ENCODE results near the gene VGLL4.
A peak's percentile ranks its signal among the peaks of the same experiment; 100 is the strongest.

VGLL4 gene

GRCh38 chr3:11654166-11654565 is 10.5 kb upstream of the VGLL4 start:
- Histone ChIP-seq H3K9ac (no peak overlapping the region), H3K4me2 (ENCODE audit: low read length) (no peak overlapping the region), H3K27me3 (ENCODE audit: control insufficient read depth, insufficient read depth, low read length) (no peaks in the 10 kb centered on the region), H3K36me3 (ENCODE audit: control insufficient read depth, insufficient read depth, low read length) (no peaks in the 10 kb centered on the region), H3K4me1 (no peaks in the 10 kb centered on the region), H2AFZ (no peak overlapping the region), H3K9me3 (ENCODE audit: control insufficient read depth, low read length) (no peaks in the 10 kb centered on the region), H3K27ac (no peak overlapping the region), H3K4me3 (ENCODE audit: low read depth, low read length) (no peak overlapping the region), H3K79me2 (peaks cover 2% of the 10 kb centered on the region)
- TF ChIP-seq CTCF (IDR thresholded peaks at IDR 0.05), result no peak

GRCh38 chr3:11653298-11654055 is 9.8 kb upstream of the VGLL4 start:
- Histone ChIP-seq H3K9ac (no peak overlapping the region), H3K27me3 (ENCODE audit: control insufficient read depth, insufficient read depth, low read length) (no peaks in the 10 kb centered on the region), H3K9me3 (ENCODE audit: control insufficient read depth, low read length) (no peaks in the 10 kb centered on the region), H3K4me3 (ENCODE audit: low read depth, low read length) (no peak overlapping the region), H3K4me1 (no peaks in the 10 kb centered on the region), H3K36me3 (ENCODE audit: control insufficient read depth, insufficient read depth, low read length) (no peaks in the 10 kb centered on the region), H2AFZ (no peak overlapping the region), H3K79me2 (peaks cover 2% of the 10 kb centered on the region), H3K4me2 (ENCODE audit: low read length) (no peak overlapping the region), H3K27ac (no peak overlapping the region)
- TF ChIP-seq CTCF (IDR thresholded peaks at IDR 0.05), result no peak

DNA sequence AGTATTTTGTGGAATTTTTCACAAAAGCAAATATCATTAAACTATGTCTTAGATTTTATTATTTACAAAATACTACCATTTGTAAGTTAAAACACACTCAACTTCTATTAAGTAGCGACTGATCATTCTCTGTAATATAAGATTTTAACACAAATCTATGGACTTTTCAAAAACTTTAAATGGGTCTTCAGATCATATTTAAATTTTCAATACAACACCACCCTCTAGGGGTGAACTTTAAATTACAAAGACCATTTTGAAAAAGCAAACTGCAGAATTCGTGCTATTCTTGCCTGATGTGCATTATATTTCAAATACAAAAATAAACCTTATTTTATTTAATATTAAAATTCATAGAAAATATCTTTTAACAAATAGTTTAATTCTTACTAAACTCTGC is 8.2 kb upstream of the VGLL4 start:
- Histone ChIP-seq H3K4me2 (ENCODE audit: low read length) (no peak overlapping the region), H3K36me3 (ENCODE audit: control insufficient read depth, insufficient read depth, low read length) (no peaks in the 10 kb centered on the region), H3K4me1 (no peaks in the 10 kb centered on the region), H3K4me3 (ENCODE audit: low read depth, low read length) (no peak overlapping the region), H3K79me2 (no peaks in the 10 kb centered on the region), H3K9me3 (ENCODE audit: control insufficient read depth, low read length) (no peaks in the 10 kb centered on the region), H3K9ac (no peak overlapping the region), H3K27ac (no peak overlapping the region), H3K27me3 (ENCODE audit: control insufficient read depth, insufficient read depth, low read length) (no peaks in the 10 kb centered on the region), H2AFZ (no peak overlapping the region)
- peak; percentile 50 for TF ChIP-seq CTCF (IDR thresholded peaks at IDR 0.05)

DNA sequence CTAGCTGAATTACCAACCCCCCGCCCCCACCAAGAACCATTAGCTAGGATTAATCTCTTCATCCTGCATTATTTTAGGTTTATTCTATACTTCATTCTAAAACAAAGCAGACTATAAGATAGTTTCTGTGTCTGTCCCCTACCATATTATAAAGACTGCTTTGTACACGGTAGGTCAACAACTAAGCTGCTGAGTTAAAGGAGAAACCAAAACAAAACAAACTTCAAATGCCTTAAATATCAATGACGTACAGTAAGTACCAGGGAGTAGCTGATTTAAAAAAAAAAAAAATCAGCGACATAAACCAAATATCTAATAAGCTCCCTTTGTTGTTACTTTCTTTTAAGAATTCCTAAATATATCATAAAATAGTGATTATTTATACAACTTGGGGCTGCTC is 7.8 kb upstream of the VGLL4 start:
- H3K36me3 ChIP-seq (ENCODE audit: control insufficient read depth, insufficient read depth, low read length), result no peaks in the 10 kb centered on the region
- no peaks in the 10 kb centered on the region for H3K27me3 ChIP-seq (ENCODE audit: control insufficient read depth, insufficient read depth, low read length)
- H3K27ac ChIP-seq, result no peak overlapping the region
- H3K4me1 ChIP-seq, result no peaks in the 10 kb centered on the region
- H3K4me2 ChIP-seq (ENCODE audit: low read length), result no peak overlapping the region
- no peaks in the 10 kb centered on the region for H3K79me2 ChIP-seq
- no peaks in the 10 kb centered on the region for H3K9me3 ChIP-seq (ENCODE audit: control insufficient read depth, low read length)
- TF ChIP-seq CTCF (IDR thresholded peaks at IDR 0.05), result no peak
- H3K9ac ChIP-seq, result no peak overlapping the region
- no peak overlapping the region for H2AFZ ChIP-seq
- no peak overlapping the region for H3K4me3 ChIP-seq (ENCODE audit: low read depth, low read length)

DNA sequence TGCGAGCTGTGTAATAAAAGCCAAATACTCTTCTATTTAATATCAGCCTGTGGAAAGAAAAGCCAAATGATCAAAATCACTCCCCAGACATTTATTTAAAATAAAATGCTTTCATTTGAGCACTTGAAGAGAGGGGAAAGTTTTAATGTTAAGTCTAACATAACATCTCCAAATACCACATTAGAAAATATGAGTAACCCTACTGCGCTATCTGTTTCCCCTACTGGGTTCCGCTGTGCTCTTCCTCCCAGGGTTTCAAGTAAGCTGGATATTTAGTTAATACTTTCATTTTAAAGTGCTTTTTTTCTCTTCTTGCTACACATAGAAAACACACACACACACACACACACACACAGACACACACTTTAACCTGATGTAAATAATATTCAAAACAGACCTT is 6.7 kb upstream of the VGLL4 start:
- H3K9me3 ChIP-seq (ENCODE audit: control insufficient read depth, low read length), result no peaks in the 10 kb centered on the region
- H3K79me2 ChIP-seq, result no peaks in the 10 kb centered on the region
- no peak for TF ChIP-seq CTCF (IDR thresholded peaks at IDR 0.05)
- no peaks in the 10 kb centered on the region for H3K4me1 ChIP-seq
- no peak overlapping the region for H3K27ac ChIP-seq
- no peak overlapping the region for H3K9ac ChIP-seq
- no peak overlapping the region for H2AFZ ChIP-seq
- no peaks in the 10 kb centered on the region for H3K27me3 ChIP-seq (ENCODE audit: control insufficient read depth, insufficient read depth, low read length)
- no peak overlapping the region for H3K4me2 ChIP-seq (ENCODE audit: low read length)
- no peak overlapping the region for H3K4me3 ChIP-seq (ENCODE audit: low read depth, low read length)
- H3K36me3 ChIP-seq (ENCODE audit: control insufficient read depth, insufficient read depth, low read length), result no peaks in the 10 kb centered on the region
